ENCODE measurements around the gene CDON. TPM values are rescaled to one million over a fixed set of nuclear protein-coding genes. Genes with fewer than 3 reads are reported as not detected.

Gene CDON
- total RNA-seq, 1 donor, result 12.3 TPM

DNA sequence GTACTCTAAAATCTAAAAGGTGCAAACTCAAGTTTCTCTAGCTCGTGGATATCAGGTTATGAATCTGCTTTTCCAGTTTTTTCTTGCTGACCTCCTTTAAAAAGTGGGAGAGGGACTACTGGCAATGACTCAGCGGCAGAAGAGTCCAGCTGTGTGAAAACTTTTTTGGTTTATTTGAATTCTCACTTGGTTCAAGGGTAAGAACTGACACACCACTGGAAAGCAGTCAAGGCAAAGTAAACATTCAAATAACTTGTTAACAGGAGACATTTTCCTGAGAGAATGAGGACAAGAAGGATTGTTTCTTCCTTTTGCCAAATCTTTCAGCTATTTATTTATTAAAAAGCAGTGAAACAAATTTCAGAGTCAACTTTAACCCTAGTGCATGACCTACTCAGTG, 36.1 kb downstream of the CDON start:
- H3K27me3 ChIP-seq (ENCODE audit: insufficient read depth, low read length), result peaks cover 8% of the 10 kb centered on the region
- no peaks in the 10 kb centered on the region for H3K36me3 ChIP-seq (ENCODE audit: insufficient read depth, low read length)
- no peaks in the 10 kb centered on the region for H3K79me2 ChIP-seq (ENCODE audit: insufficient read depth, low read length)
- no peaks in the 10 kb centered on the region for H3K9me3 ChIP-seq (ENCODE audit: low read depth, low read length)
- TF ChIP-seq, protein P1, sequence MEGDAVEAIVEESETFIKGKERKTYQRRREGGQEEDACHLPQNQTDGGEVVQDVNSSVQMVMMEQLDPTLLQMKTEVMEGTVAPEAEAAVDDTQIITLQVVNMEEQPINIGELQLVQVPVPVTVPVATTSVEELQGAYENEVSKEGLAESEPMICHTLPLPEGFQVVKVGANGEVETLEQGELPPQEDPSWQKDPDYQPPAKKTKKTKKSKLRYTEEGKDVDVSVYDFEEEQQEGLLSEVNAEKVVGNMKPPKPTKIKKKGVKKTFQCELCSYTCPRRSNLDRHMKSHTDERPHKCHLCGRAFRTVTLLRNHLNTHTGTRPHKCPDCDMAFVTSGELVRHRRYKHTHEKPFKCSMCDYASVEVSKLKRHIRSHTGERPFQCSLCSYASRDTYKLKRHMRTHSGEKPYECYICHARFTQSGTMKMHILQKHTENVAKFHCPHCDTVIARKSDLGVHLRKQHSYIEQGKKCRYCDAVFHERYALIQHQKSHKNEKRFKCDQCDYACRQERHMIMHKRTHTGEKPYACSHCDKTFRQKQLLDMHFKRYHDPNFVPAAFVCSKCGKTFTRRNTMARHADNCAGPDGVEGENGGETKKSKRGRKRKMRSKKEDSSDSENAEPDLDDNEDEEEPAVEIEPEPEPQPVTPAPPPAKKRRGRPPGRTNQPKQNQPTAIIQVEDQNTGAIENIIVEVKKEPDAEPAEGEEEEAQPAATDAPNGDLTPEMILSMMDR (IDR thresholded peaks at IDR 0.05; ENCODE audit: extremely low read depth, low read depth, low read length), result no peak
- no peak overlapping the region for H3K27ac ChIP-seq (ENCODE audit: low read depth, low read length)
- no peak overlapping the region for H2AFZ ChIP-seq (ENCODE audit: low read length)
- H4K20me1 ChIP-seq (ENCODE audit: insufficient read depth, low read length), result no peaks in the 10 kb centered on the region
- H3K4me2 ChIP-seq (ENCODE audit: insufficient read depth, low read length), result no peak overlapping the region
- DNase-seq (ENCODE audit: insufficient read length, low spot score, missing footprints), result no peak
- H3K4me3 ChIP-seq (ENCODE audit: insufficient read depth, low read length), result no peak overlapping the region
- H3K4me1 ChIP-seq (ENCODE audit: insufficient read depth, low read length), result no peaks in the 10 kb centered on the region

DNA sequence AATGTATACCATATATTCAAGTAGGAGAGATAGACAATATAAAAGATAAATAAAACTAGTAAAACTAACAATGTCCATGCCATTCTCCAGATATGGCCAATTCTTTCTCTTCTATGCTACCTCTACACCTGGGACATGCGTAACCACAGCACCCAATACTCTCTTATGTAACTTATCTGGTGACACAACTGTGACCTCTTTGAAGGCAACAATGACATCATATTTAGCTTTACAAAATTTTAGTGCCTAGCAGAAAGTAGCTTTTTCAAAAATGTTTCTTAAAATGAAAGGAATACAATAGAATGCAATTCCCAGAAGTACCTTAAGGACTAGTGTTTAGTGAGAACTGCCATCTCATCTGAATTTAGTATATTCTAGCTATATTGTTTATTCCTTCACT, 36.8 kb downstream of the CDON start:
- Histone ChIP-seq H3K79me2 (ENCODE audit: insufficient read depth, low read length) (no peaks in the 10 kb centered on the region), H4K20me1 (ENCODE audit: insufficient read depth, low read length) (no peaks in the 10 kb centered on the region), H3K36me3 (ENCODE audit: insufficient read depth, low read length) (no peaks in the 10 kb centered on the region), H3K27me3 (ENCODE audit: insufficient read depth, low read length) (peaks cover 8% of the 10 kb centered on the region), H3K4me1 (ENCODE audit: insufficient read depth, low read length) (no peaks in the 10 kb centered on the region), H3K9me3 (ENCODE audit: low read depth, low read length) (no peaks in the 10 kb centered on the region), H3K27ac (ENCODE audit: low read depth, low read length) (no peak overlapping the region), H3K4me2 (ENCODE audit: insufficient read depth, low read length) (no peak overlapping the region), H2AFZ (ENCODE audit: low read length) (no peak overlapping the region), H3K4me3 (ENCODE audit: insufficient read depth, low read length) (no peak overlapping the region)
- no peak for DNase-seq (ENCODE audit: insufficient read length, low spot score, missing footprints)
- TF ChIP-seq, protein P1 (IDR thresholded peaks at IDR 0.05; ENCODE audit: extremely low read depth, low read depth, low read length), result no peak

DNA sequence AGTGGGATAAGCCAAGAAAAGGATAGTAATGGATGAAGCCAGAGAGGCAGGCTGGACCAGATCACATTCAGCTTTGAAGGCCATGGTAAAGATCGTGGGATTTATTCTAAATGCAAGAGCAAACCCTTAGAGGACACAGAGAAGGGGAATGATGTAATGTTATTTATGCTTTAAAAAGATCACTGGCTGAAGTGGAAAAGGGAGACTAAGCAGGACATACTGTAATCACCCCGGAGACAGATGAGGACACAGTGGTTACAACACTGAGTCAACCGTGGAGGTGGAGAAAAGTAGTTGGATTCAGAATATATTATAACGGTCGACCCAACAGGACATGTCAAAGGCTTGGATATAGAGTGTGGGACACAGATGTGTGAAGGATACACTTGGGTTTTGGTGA, 38.5 kb downstream of the CDON start:
- TF ChIP-seq, protein P1 (IDR thresholded peaks at IDR 0.05; ENCODE audit: extremely low read depth, low read depth, low read length), result no peak
- Histone ChIP-seq H3K27ac (ENCODE audit: low read depth, low read length) (no peak overlapping the region), H3K79me2 (ENCODE audit: insufficient read depth, low read length) (no peaks in the 10 kb centered on the region), H3K36me3 (ENCODE audit: insufficient read depth, low read length) (no peaks in the 10 kb centered on the region), H3K4me3 (ENCODE audit: insufficient read depth, low read length) (no peak overlapping the region), H3K4me2 (ENCODE audit: insufficient read depth, low read length) (no peak overlapping the region), H3K9me3 (ENCODE audit: low read depth, low read length) (no peaks in the 10 kb centered on the region), H3K27me3 (ENCODE audit: insufficient read depth, low read length) (peaks cover 8% of the 10 kb centered on the region), H3K4me1 (ENCODE audit: insufficient read depth, low read length) (no peaks in the 10 kb centered on the region), H4K20me1 (ENCODE audit: insufficient read depth, low read length) (no peaks in the 10 kb centered on the region), H2AFZ (ENCODE audit: low read length) (no peak overlapping the region)
- no peak for DNase-seq (ENCODE audit: insufficient read length, low spot score, missing footprints)

DNA sequence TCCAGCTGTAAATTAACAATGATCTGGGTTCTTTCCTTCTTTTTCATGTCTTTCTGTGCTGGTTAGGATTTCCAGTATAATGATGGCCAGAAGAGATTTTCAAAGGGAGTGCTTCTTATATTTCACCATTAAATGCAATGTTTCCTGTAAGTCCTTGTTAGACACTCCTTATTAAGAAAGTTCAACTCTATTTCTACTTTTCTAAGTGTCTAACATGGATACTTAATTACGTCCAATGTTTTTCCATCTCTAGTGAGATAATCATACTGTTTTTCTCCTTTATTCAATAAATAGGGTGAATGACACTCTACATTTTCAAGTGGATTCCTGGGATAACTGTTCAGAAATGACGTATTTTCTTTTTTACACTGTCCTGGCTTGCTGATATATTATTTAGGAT, 49.8 kb downstream of the CDON start:
- Histone ChIP-seq H3K27ac (ENCODE audit: low read depth, low read length) (no peak overlapping the region), H3K36me3 (ENCODE audit: insufficient read depth, low read length) (no peaks in the 10 kb centered on the region), H3K4me1 (ENCODE audit: insufficient read depth, low read length) (no peaks in the 10 kb centered on the region), H2AFZ (ENCODE audit: low read length) (no peak overlapping the region), H3K4me2 (ENCODE audit: insufficient read depth, low read length) (no peak overlapping the region), H3K9me3 (ENCODE audit: low read depth, low read length) (no peaks in the 10 kb centered on the region), H3K27me3 (ENCODE audit: insufficient read depth, low read length) (peaks cover 12% of the 10 kb centered on the region), H4K20me1 (ENCODE audit: insufficient read depth, low read length) (no peaks in the 10 kb centered on the region), H3K4me3 (ENCODE audit: insufficient read depth, low read length) (no peak overlapping the region), H3K79me2 (ENCODE audit: insufficient read depth, low read length) (no peaks in the 10 kb centered on the region)
- DNase-seq (ENCODE audit: insufficient read length, low spot score, missing footprints), result no peak
- TF ChIP-seq, protein P1 (IDR thresholded peaks at IDR 0.05; ENCODE audit: extremely low read depth, low read depth, low read length), result no peak

Measured in osteoblast (primary cell).